Tongue (tissue), 2 donors: Measurements from ENCODE around the gene KLHL12. TPM values are rescaled to one million over a fixed set of nuclear protein-coding genes. Genes with fewer than 3 reads are reported as not detected.
"Not testable (repeated sequence)": the region's sequence is repeated elsewhere in the genome, so short reads cannot be mapped to it uniquely, and the experiment has no call there.

Source experiments
- DNase-seq: peaks from one replicate; pipeline ENCODE4 v3.0.0-alpha.2; 2015
- total RNA-seq: library from RNA; depleted of rRNA; stranded (reverse); fragments of >200 nt; gene quantifications from one replicate; pipeline ENCODE4 v1.2.3, GENCODE V29; 2014

KLHL12 gene
- total RNA-seq, 1 donor from 2014 or later = 24.9 TPM

GRCh38 chr1:202951437-202951836, 24.4 kb upstream of the KLHL12 start:
- DNase-seq = no peak

- DNase-seq = no peak
Observed at GRCh38 chr1:202945483-202945882, 18.4 kb upstream of the KLHL12 start.

GRCh38 chr1:202944438-202944921, 17.4 kb upstream of the KLHL12 start:
- peak; percentile 8 for DNase-seq

- DNase-seq = no peak
Observed at GRCh38 chr1:202942426-202942825, 15.4 kb upstream of the KLHL12 start.

GRCh38 chr1:202941372-202941771, 14.3 kb upstream of the KLHL12 start:
- DNase-seq = no peak

- no peak for DNase-seq
Observed at GRCh38 chr1:202940561-202940960, 13.5 kb upstream of the KLHL12 start.

GRCh38 chr1:202938287-202938925, 11.4 kb upstream of the KLHL12 start:
- no peak for DNase-seq

- not testable (repeated sequence) for DNase-seq
Observed at GRCh38 chr1:202936409-202936808, 9.4 kb upstream of the KLHL12 start.

- DNase-seq = no peak
Observed at GRCh38 chr1:202935844-202936243, 8.8 kb upstream of the KLHL12 start.

- no peak for DNase-seq
Observed at GRCh38 chr1:202934755-202935154, 7.7 kb upstream of the KLHL12 start.

- no peak for DNase-seq
Observed at GRCh38 chr1:202932476-202932875, 5.4 kb upstream of the KLHL12 start.

- no peak for DNase-seq
Observed at GRCh38 chr1:202923533-202923932, 3.5 kb downstream of the KLHL12 start.

- DNase-seq = no peak
Observed at GRCh38 chr1:202919615-202920014, 7.4 kb downstream of the KLHL12 start.

- no peak for DNase-seq
Observed at GRCh38 chr1:202915146-202915545, 11.9 kb downstream of the KLHL12 start.

GRCh38 chr1:202912476-202912875, 14.6 kb downstream of the KLHL12 start:
- DNase-seq = not testable (repeated sequence)

GRCh38 chr1:202909494-202909893, 17.5 kb downstream of the KLHL12 start:
- no peak for DNase-seq

GRCh38 chr1:202908998-202909397, 18.0 kb downstream of the KLHL12 start:
- no peak for DNase-seq

- no peak for DNase-seq
Observed at GRCh38 chr1:202905331-202905730, 21.7 kb downstream of the KLHL12 start.

- DNase-seq = not testable (repeated sequence)
Observed at GRCh38 chr1:202903808-202904207, 23.2 kb downstream of the KLHL12 start.

GRCh38 chr1:202901555-202901954, 25.5 kb downstream of the KLHL12 start:
- no peak for DNase-seq

- DNase-seq = no peak
Observed at GRCh38 chr1:202892501-202892900, 34.5 kb downstream of the KLHL12 start.

- no peak for DNase-seq
Observed at GRCh38 chr1:202890392-202890791, 36.6 kb downstream of the KLHL12 start.

- peak; percentile 98 for DNase-seq
Observed at GRCh38 chr1:202888531-202889360, 38.3 kb downstream of the KLHL12 start, which contains the start of gene RABIF. RABIF (minus strand) TSS chr1:202889149; CDS start chr1:202889098, 51 bp downstream.

GRCh38 chr1:202888221-202888530, 38.9 kb downstream of the KLHL12 start:
- DNase-seq = no peak
